Activated CD8-positive, alpha-beta T cell treated with anti-CD3 and anti-CD28 coated beads for 36 hours (primary cell): Measurements from ENCODE around the gene MACROD2. TPM values are rescaled to one million over a fixed set of nuclear protein-coding genes. Genes with fewer than 3 reads are reported as not detected.

Experiments used
- ATAC-seq: fragments of 200-7000 bp; cut with Tn5 transposase; one replicate; pipeline ENCODE4 v1.10.0; 2021; ENCODE audit warnings: mild to moderate bottlenecking, moderate library complexity
- CTCF ChIA-PET: fragments of 350-600 bp; sonication (Branson Sonifier 250); formaldehyde crosslinking; loops from one replicate; lab custom pipeline; 2021; ENCODE audit warnings: antibody characterized with exemption; lab: Charles Lee
- POLR2A ChIA-PET: fragments of 350-600 bp; sonication (Branson Sonifier 250); formaldehyde crosslinking; loops from one replicate; lab custom pipeline; 2021; ENCODE audit warnings: antibody characterized with exemption; lab: Charles Lee
- DNase-seq: peaks from one replicate; pipeline ENCODE4 v3.0.0-alpha.2; 2020
- H3K27ac Mint-ChIP-seq: one replicate; pipeline ENCODE4 v1.8.0; 2021; ENCODE audit warnings: mild to moderate bottlenecking, mixed read lengths
- H3K27me3 Mint-ChIP-seq: one replicate; pipeline ENCODE4 v1.8.0; 2021; ENCODE audit warnings: mixed read lengths
- H3K36me3 Mint-ChIP-seq: one replicate; pipeline ENCODE4 v1.8.0; 2021; ENCODE audit warnings: low read depth, mixed read lengths
- H3K4me1 Mint-ChIP-seq: one replicate; pipeline ENCODE4 v1.8.0; 2021; ENCODE audit warnings: low read depth, mixed read lengths
- H3K4me3 Mint-ChIP-seq: one replicate; pipeline ENCODE4 v1.8.0; 2021; ENCODE audit warnings: mild to moderate bottlenecking, moderate library complexity, mixed read lengths
- H3K9me3 Mint-ChIP-seq: one replicate; pipeline ENCODE4 v1.8.0; 2021; ENCODE audit warnings: mixed read lengths
- CTCF ChIP-seq: fragments of 200-600 bp; IDR thresholded peaks from one replicate; pipeline ENCODE4 v1.8.0; 2022; ENCODE audit warnings: antibody characterized with exemption, mild to moderate bottlenecking
- intact Hi-C: fragments of 100-400 bp; cut with micrococcal nuclease; formaldehyde crosslinking; loops from one replicate; pipeline ENCODE4 v1.10.0; 2022
- total RNA-seq, 2 experiments: library from RNA; stranded (reverse); gene quantifications; one replicate each; pipeline ENCODE4 v1.2.3, GENCODE V29; 2021

MACROD2 gene
- total RNA-seq, 2 experiments from 2014 or later, result not detected

GRCh38 chr20:15550116-15550870 lies 1555.0 kb downstream of the MACROD2 start:
- peaks cover 29% of the 10 kb centered on the region for H3K9me3 Mint-ChIP-seq
- ChIA-PET POLR2A (no interaction called here), CTCF (no interaction called here)
- ATAC-seq (no peak), DNase-seq (no peak)
- H3K27me3 Mint-ChIP-seq, result no peaks in the 10 kb centered on the region
- intact Hi-C loops, result no loop called here
- H3K27ac Mint-ChIP-seq, result no peak overlapping the region
- no peaks in the 10 kb centered on the region for H3K4me1 Mint-ChIP-seq
- no peak overlapping the region for H3K4me3 Mint-ChIP-seq
- no peaks in the 10 kb centered on the region for H3K36me3 Mint-ChIP-seq
- no peak for TF ChIP-seq CTCF

GRCh38 chr20:15555913-15556312 lies 1560.6 kb downstream of the MACROD2 start:
- POLR2A ChIA-PET, result no interaction called here
- CTCF ChIA-PET, result no interaction called here
- no peak overlapping the region for H3K27ac Mint-ChIP-seq
- no peaks in the 10 kb centered on the region for H3K4me1 Mint-ChIP-seq
- no peaks in the 10 kb centered on the region for H3K36me3 Mint-ChIP-seq
- H3K4me3 Mint-ChIP-seq, result no peak overlapping the region
- intact Hi-C loops, result no loop called here
- H3K27me3 Mint-ChIP-seq, result no peaks in the 10 kb centered on the region
- DNase-seq, result no peak
- H3K9me3 Mint-ChIP-seq, result peaks cover 16% of the 10 kb centered on the region
- no peak for ATAC-seq
- no peak for TF ChIP-seq CTCF

DNA sequence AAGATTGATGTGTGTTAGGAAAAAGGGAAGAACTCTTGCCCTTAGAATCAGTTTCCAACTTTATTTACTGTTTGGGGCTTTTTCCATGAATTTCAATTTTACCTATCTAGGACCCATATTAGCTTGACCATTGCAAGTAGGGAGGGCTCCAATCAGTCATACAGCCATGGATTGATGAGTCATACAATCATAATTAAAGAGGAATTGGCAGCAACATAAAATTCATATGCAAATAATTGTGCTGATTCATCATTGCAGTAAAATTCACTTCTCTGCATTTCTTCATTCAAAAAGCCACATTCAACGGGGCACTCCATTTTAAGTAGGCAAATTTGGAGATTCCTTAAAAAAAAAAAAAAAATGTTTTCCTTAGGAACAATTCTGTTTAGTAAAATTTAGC lies 1561.6 kb downstream of the MACROD2 start:
- Mint-ChIP-seq H3K4me3 (no peak overlapping the region), H3K36me3 (no peaks in the 10 kb centered on the region), H3K27me3 (no peaks in the 10 kb centered on the region), H3K27ac (no peak overlapping the region), H3K9me3 (peaks cover 16% of the 10 kb centered on the region), H3K4me1 (no peaks in the 10 kb centered on the region)
- TF ChIP-seq CTCF, result no peak
- POLR2A ChIA-PET, result no interaction called here
- intact Hi-C loops, result no loop called here
- ATAC-seq (no peak), DNase-seq (no peak)
- CTCF ChIA-PET, result no interaction called here

DNA sequence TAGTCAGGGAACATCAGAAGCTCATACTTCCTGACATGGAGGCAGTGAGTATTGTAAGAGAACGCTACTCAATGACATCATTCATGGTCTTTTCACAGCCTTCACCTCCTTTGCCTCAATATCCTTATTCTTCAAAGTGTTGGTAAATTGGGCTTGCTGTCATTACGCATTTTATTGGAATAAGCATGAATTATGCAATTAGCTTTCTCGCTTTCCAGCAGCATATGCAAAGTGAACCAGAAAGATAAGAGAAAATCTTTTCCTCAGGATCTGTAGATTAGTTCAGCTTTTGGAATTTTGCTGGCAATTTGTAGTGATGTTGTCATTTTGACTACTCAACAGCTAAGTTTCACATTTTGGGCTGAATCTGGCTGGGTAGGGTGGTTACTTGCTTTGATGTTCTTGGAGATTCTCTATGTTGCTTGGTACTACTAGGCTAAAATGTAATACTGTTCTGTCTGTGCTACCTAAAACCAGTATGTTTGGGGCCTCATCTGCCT lies 1565.8 kb downstream of the MACROD2 start:
- Mint-ChIP-seq H3K27me3 (no peaks in the 10 kb centered on the region), H3K36me3 (no peaks in the 10 kb centered on the region), H3K4me3 (no peak overlapping the region), H3K4me1 (no peaks in the 10 kb centered on the region), H3K27ac (no peak overlapping the region), H3K9me3 (no peaks in the 10 kb centered on the region)
- ATAC-seq (no peak), DNase-seq (no peak)
- intact Hi-C loops, result no loop called here
- ChIA-PET CTCF (no interaction called here), POLR2A (no interaction called here)
- TF ChIP-seq CTCF, result no peak

GRCh38 chr20:15561707-15562404 lies 1566.5 kb downstream of the MACROD2 start:
- DNase-seq (no peak), ATAC-seq (no peak)
- no peaks in the 10 kb centered on the region for H3K36me3 Mint-ChIP-seq
- ChIA-PET CTCF (no interaction called here), POLR2A (no interaction called here)
- no peak overlapping the region for H3K27ac Mint-ChIP-seq
- H3K9me3 Mint-ChIP-seq, result no peaks in the 10 kb centered on the region
- no peaks in the 10 kb centered on the region for H3K4me1 Mint-ChIP-seq
- H3K4me3 Mint-ChIP-seq, result no peak overlapping the region
- no peaks in the 10 kb centered on the region for H3K27me3 Mint-ChIP-seq
- intact Hi-C loops, result no loop called here
- TF ChIP-seq CTCF, result no peak
